ENCODE results near the gene MAD2L1BP.

The MAD2L1BP gene

GRCh38 chr6:43683708-43684455 lies 48.2 kb downstream of the MAD2L1BP start:
- DNase-seq (ENCODE audit: low read depth): no peak

- DNase-seq (ENCODE audit: low read depth): no peak
These were observed 51.4 kb downstream of the MAD2L1BP start for GRCh38 chr6:43687079-43687436.

- DNase-seq (ENCODE audit: low read depth): peak; percentile 59
These were observed 52.1 kb downstream of the MAD2L1BP start, which contains the start of gene MRPS18A for GRCh38 chr6:43687437-43688347. MRPS18A (minus strand) TSS chr6:43687791; CDS start chr6:43687779, 12 bp downstream.

- no peak for DNase-seq (ENCODE audit: low read depth)
These were observed 53.8 kb downstream of the MAD2L1BP start for GRCh38 chr6:43689421-43689820.
